ENCODE results near the gene TMCO6.

DNA sequence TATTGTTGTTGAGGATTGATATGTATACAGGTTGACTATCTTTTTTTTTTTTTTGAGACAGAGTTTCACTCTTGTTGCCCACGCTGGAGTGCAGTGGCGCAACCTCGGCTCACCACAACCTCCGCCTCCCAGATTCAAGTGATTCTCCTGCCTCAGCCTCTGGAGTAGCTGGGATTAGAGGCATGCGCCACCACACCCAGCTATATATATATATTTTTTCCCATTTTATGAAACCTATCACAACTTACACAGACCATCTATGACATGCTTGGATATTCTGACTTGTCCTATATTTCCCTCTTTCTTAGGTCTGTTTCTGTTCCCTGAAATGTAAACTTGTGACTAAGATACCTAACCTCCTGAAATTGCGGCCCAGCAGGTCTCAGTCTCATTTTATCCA is 11.3 kb upstream of the TMCO6 start:
- TF ChIP-seq POLR2AphosphoS5 (IDR thresholded peaks at IDR 0.05): no peak
- TF ChIP-seq, protein P1, sequence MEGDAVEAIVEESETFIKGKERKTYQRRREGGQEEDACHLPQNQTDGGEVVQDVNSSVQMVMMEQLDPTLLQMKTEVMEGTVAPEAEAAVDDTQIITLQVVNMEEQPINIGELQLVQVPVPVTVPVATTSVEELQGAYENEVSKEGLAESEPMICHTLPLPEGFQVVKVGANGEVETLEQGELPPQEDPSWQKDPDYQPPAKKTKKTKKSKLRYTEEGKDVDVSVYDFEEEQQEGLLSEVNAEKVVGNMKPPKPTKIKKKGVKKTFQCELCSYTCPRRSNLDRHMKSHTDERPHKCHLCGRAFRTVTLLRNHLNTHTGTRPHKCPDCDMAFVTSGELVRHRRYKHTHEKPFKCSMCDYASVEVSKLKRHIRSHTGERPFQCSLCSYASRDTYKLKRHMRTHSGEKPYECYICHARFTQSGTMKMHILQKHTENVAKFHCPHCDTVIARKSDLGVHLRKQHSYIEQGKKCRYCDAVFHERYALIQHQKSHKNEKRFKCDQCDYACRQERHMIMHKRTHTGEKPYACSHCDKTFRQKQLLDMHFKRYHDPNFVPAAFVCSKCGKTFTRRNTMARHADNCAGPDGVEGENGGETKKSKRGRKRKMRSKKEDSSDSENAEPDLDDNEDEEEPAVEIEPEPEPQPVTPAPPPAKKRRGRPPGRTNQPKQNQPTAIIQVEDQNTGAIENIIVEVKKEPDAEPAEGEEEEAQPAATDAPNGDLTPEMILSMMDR (IDR thresholded peaks at IDR 0.05): no peak
- no peak for TF ChIP-seq POLR2A (IDR thresholded peaks at IDR 0.05)
- no peak for TF ChIP-seq EP300 (IDR thresholded peaks at IDR 0.05)

Data from suprapubic skin (tissue), 4 donors.